ENCODE data around the gene ANXA1. TPM values are rescaled to one million over a fixed set of nuclear protein-coding genes. Genes with fewer than 3 reads are reported as not detected.
A peak's percentile ranks its signal among the peaks of the same experiment; 100 is the strongest.
"Not testable (repeated sequence)": the region's sequence is repeated elsewhere in the genome, so short reads cannot be mapped to it uniquely, and the experiment has no call there.

Gene ANXA1, protein sequence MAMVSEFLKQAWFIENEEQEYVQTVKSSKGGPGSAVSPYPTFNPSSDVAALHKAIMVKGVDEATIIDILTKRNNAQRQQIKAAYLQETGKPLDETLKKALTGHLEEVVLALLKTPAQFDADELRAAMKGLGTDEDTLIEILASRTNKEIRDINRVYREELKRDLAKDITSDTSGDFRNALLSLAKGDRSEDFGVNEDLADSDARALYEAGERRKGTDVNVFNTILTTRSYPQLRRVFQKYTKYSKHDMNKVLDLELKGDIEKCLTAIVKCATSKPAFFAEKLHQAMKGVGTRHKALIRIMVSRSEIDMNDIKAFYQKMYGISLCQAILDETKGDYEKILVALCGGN
- 309 and 383 TPM in 2 replicates for total RNA-seq

DNA sequence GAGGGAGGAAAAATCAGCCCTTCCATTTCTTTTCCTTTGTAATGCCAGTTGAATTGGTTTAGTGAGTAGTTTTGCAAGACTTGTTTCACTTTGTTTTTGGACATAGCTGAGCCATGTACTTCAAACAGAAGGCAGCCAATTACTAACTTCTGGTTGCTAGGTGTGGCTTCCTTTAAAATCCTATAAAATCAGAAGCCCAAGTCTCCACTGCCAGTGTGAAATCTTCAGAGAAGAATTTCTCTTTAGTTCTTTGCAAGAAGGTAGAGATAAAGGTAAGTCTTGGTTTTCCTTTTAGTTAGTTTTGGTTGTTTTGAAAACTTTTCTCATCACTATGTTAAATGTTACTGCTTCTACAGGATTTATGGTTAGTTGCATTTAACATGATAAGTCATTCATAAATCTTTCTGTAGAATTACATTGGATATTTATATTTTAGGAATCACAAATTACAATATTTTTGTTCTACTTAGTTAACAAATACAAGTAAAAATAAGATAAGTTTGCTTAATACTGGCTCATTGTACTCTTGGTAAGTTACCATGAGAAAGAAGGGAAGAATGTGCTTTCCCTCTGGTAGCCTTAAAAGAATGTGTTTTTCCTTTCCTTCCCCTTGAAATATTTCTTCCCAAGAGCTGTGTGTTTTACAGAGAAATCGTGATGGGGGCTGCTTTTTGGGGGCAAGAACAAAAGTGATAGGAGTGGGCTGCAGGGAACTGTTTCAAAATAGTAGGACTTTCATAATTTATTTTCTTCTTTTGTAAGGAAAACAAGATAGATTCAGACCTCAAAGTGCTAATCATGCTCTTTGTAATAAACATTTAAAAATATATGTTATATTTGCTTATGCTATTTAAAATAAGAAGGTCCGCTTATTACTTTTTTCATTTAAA, at the start of gene ANXA1:
ANXA1 (plus strand) TSS at position 213 of the 890 bp plus-strand sequence. CDS start 6,671 bp downstream, outside the sequence.
- peak; percentile 70 for DNase-seq (ENCODE audit: low read depth)
- TF ChIP-seq, protein P1, sequence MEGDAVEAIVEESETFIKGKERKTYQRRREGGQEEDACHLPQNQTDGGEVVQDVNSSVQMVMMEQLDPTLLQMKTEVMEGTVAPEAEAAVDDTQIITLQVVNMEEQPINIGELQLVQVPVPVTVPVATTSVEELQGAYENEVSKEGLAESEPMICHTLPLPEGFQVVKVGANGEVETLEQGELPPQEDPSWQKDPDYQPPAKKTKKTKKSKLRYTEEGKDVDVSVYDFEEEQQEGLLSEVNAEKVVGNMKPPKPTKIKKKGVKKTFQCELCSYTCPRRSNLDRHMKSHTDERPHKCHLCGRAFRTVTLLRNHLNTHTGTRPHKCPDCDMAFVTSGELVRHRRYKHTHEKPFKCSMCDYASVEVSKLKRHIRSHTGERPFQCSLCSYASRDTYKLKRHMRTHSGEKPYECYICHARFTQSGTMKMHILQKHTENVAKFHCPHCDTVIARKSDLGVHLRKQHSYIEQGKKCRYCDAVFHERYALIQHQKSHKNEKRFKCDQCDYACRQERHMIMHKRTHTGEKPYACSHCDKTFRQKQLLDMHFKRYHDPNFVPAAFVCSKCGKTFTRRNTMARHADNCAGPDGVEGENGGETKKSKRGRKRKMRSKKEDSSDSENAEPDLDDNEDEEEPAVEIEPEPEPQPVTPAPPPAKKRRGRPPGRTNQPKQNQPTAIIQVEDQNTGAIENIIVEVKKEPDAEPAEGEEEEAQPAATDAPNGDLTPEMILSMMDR (conservative IDR thresholded peaks at IDR 0.05; ENCODE audit: low read depth, low read length): no peak
- peak within 1 kb of the TSS; percentile 83 for H3K4me3 ChIP-seq (ENCODE audit: low read depth, low read length)

DNA sequence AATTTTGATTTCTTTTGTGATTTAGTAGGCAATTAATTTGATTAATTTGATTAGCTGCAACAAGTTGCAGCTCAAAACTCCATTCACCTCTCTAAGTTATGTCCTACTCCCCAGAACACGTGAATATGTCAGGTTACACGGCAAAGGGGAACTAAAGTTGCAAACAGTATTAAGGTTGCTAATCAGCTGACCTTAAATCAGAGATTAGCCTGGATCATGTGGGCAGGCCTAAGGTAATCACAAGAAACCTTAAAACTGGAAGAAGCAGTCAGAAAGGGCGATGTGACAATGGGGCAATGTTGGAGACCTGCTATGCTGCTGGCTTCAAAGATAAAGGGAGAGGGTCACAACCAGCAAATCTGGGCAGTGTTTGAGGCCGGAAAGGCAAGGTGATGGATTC, 47.3 kb upstream of the ANXA1 start:
- DNase-seq (ENCODE audit: low read depth): no peak
- no peak overlapping the region for H3K4me3 ChIP-seq (ENCODE audit: low read depth, low read length)
- TF ChIP-seq, protein P1 (conservative IDR thresholded peaks at IDR 0.05; ENCODE audit: low read depth, low read length): no peak

DNA sequence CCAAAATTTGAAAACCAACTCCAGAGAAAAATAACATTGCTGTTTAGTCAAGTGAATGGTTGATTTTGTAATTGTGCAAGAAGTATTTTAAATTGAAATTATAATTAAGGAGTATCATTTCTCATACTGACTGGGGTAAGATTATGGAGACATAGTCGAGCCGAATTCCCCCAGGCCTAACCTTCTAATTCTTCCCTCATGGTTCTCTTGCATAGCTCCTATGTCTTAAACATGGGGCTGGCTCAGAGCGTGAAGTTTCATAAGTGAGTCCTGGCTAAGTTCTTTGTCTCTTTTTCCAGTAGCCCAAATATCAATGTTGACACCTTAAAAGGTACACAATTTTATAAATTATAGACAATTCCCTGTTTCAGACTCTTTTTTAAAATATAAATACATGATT, 46.7 kb upstream of the ANXA1 start:
- TF ChIP-seq, protein P1 (conservative IDR thresholded peaks at IDR 0.05; ENCODE audit: low read depth, low read length): no peak
- no peak overlapping the region for H3K4me3 ChIP-seq (ENCODE audit: low read depth, low read length)
- DNase-seq (ENCODE audit: low read depth): no peak

DNA sequence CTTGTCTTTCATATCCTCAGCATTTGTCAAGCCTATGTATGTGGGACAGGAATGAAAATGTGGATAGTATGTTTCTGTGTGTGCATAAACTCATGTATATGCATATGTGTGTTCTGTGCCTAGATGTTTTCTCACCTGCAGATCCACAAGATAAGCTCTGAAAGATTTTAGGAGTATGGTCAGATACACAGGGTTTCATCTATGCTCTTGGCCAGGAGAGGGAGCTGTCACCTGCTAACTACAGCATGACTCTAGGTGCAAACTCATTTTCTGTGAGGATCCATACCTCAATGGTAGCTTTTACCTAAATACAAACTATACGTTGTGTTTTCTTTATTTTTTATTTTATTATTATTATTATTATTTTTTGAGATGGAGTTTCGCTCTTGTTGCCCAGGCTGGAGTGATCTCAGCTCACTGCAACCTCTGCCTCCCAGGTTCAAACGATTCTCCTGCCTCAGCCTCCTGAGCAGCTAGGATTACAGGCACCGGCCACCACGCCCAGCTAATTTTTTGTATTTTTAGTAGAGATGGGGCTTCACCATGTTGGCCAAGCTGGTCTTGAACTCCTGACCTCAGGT, 44.1 kb upstream of the ANXA1 start:
- TF ChIP-seq, protein P1 (conservative IDR thresholded peaks at IDR 0.05; ENCODE audit: low read depth, low read length): peak; percentile 90
- not testable (repeated sequence) for DNase-seq (ENCODE audit: low read depth); H3K4me3 ChIP-seq (ENCODE audit: low read depth, low read length)

DNA sequence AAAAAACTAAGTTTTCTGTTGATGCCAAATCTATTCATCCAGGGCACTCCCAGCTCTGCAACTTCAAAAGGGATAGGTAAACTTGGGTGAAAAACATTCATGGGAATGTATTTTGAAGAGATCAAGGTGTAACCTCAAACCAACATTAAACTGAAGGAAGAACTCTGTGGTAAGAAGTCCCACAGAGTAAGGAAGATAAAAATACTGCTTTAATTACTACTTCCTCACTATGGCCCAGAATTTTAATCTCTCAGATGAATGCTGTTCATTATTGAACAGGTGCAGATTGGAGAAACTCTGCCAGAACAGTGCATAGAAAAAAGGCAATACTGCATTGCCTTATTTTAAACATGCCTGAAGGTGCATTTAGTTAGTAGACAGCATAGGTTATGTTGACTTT, 37.6 kb upstream of the ANXA1 start:
- TF ChIP-seq, protein P1 (conservative IDR thresholded peaks at IDR 0.05; ENCODE audit: low read depth, low read length): no peak
- H3K4me3 ChIP-seq (ENCODE audit: low read depth, low read length): no peak overlapping the region
- DNase-seq (ENCODE audit: low read depth): no peak

DNA sequence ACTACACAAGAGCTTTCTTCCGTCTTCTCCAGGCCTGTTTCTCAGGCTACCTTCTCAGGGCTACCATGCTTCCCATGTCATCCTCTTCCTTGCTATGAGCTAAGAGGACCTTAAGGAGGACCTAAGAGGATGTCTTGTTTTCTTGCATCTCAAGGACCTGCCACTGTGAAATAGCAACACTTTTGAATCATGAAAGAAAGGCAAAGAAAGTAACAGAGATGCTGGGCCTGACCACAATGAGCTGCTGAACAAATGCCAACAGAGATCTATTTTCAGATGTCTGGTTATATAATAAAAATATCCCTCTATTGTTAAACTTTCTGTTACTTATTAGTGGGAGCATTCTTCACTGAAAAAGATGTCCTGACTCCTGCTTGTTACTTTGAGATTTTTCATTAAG, 36.7 kb upstream of the ANXA1 start:
- no peak overlapping the region for H3K4me3 ChIP-seq (ENCODE audit: low read depth, low read length)
- no peak for DNase-seq (ENCODE audit: low read depth)
- TF ChIP-seq, protein P1 (conservative IDR thresholded peaks at IDR 0.05; ENCODE audit: low read depth, low read length): no peak
